Measurements from ENCODE around the gene CT47A1.
"Not testable (repeated sequence)": the region's sequence is repeated elsewhere in the genome, so short reads cannot be mapped to it uniquely, and the experiment has no call there.

Gene CT47A1

GRCh38 chrX:120985660-120986059, at the start of gene CT47A1:
CT47A1 (minus strand) TSS chrX:120985760; CDS start chrX:120985529, 231 bp downstream.
- DNase-seq (ENCODE audit: low read depth): not testable (repeated sequence)

DNA sequence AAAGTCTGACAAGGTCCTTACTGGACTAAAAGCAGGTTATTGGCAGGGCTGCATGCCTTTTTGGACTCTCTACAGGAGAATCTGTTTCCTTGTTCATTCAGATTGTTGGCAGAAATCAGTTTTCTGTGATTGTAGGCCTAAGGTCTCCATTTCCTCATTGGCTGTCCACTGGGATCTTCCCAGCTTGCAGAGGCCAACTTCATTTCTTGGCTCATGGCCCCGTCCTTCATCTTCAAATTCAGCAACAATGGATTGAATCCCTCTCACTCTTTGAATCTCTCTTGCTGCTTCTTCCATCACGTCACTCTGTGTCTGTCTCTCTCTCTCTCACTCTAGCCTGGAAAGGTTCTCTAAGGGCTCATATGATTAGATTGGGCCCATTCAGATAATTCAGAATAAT, 47.0 kb upstream of the CT47A1 start:
- DNase-seq (ENCODE audit: low read depth): no peak

GRCh38 chrX:121030083-121030482, 44.5 kb upstream of the CT47A1 start:
- DNase-seq (ENCODE audit: low read depth): no peak

- DNase-seq (ENCODE audit: low read depth): no peak
Measured at GRCh38 chrX:121028419-121028818, 42.9 kb upstream of the CT47A1 start.

- no peak for DNase-seq (ENCODE audit: low read depth)
Measured at GRCh38 chrX:121014826-121015225, 29.3 kb upstream of the CT47A1 start.

DNA sequence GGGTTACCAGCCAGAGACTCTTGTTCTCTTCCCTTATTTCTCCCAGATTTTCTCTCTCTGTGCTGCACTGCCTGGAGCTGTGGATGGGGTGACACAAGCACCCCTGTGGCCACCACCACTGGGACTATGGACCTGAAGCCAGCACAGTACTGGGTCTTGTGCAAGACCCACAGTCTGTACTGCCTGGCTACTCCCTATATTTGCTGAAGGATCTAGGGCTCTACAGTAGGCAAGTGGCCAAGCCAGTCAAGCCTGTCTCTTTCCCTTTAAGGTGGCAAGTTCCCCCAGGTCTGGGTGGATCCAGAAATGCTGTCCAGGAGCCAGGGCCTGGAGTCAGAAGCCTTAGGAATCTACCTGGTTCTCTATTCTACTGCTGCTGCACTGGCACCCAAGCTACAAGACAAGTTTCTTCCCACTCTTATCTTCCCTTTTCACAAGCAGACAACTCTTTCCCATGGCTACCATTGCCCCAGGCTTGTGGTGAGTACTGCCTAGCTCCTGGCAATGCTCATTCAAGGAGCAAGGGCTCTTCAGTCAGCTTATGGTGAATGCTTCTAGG, 28.4 kb upstream of the CT47A1 start:
- no peak for DNase-seq (ENCODE audit: low read depth)

GRCh38 chrX:121011254-121011653, 25.7 kb upstream of the CT47A1 start:
- no peak for DNase-seq (ENCODE audit: low read depth)

DNA sequence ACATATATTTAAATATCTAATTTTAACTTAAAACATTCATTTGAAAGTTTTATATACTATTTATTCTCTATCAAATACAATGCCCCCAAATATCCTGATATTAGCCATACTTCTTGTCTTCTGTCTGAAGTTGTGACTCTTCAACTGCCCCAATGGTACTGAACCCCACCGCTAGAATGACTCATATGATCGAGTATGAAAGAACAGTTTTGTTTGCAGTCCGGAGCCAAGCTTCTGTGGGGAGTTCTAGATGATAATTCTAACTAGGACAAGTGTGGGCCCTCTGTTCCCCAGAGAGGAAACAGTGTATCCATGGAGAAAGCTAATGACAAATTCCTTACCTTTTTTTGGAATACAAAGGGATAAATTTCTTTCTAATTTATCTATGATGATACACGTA, 24.7 kb upstream of the CT47A1 start:
- no peak for DNase-seq (ENCODE audit: low read depth)

- DNase-seq (ENCODE audit: low read depth): no peak
Measured at GRCh38 chrX:121009764-121010163, 24.2 kb upstream of the CT47A1 start.

GRCh38 chrX:121008920-121009319, 23.4 kb upstream of the CT47A1 start:
- DNase-seq (ENCODE audit: low read depth): no peak

- DNase-seq (ENCODE audit: low read depth): no peak
Measured at GRCh38 chrX:121000589-121000988, 15.0 kb upstream of the CT47A1 start.

- DNase-seq (ENCODE audit: low read depth): no peak
Measured at GRCh38 chrX:120999413-120999812, 13.9 kb upstream of the CT47A1 start.

- not testable (repeated sequence) for DNase-seq (ENCODE audit: low read depth)
Measured at GRCh38 chrX:120956500-120956899, 29.1 kb downstream of the CT47A1 start, which contains the start of gene CT47A7. CT47A7 (minus strand) TSS chrX:120956600; CDS start chrX:120956345, 255 bp downstream.

Data from stimulated activated CD8-positive, alpha-beta memory T cell treated with anti-CD3 and anti-CD28 coated beads, Interleukin-7, amount 100 ng/mL, for 24 hours (primary cell).